ENCODE results near the gene ARL3.

- TF ChIP-seq CTCF (IDR thresholded peaks at IDR 0.05 in 2 of 3, conservative IDR thresholded peaks at IDR 0.05 in 1 of 3; ENCODE audit: borderline replicate concordance in 1 of 3, insufficient read depth in 1 of 3, low read depth in 2 of 3, low read length in 2 of 3) = no peak
- TF ChIP-seq POLR2A (IDR thresholded peaks at IDR 0.05; ENCODE audit: borderline replicate concordance, extremely low read depth, insufficient read depth, insufficient read length) = no peak
- TF ChIP-seq CEBPB (IDR thresholded peaks at IDR 0.05; ENCODE audit: low read depth) = no peak
- TF ChIP-seq EZH2phosphoT487 (IDR thresholded peaks at IDR 0.05; ENCODE audit: borderline replicate concordance) = no peak
- TF ChIP-seq EZH2 (IDR thresholded peaks at IDR 0.05) = no peak
- TF ChIP-seq POLR2AphosphoS5 (IDR thresholded peaks at IDR 0.05; ENCODE audit: low read depth, low read length) = no peak
- TF ChIP-seq ZNF274 (IDR thresholded peaks at IDR 0.05; ENCODE audit: low read depth, low read length) = no peak
- no peak for TF ChIP-seq ELF1 (IDR thresholded peaks at IDR 0.05; ENCODE audit: borderline replicate concordance, low read depth)
- no peak for TF ChIP-seq FOSL1 (IDR thresholded peaks at IDR 0.05; ENCODE audit: low read depth)
Measured at GRCh38 chr10:102679596-102679995, 34.6 kb downstream of the ARL3 start.

Measured in HCT116 (cell line).